ENCODE data around the gene RGS3. TPM values are rescaled to one million over a fixed set of nuclear protein-coding genes. Genes with fewer than 3 reads are reported as not detected.

The RGS3 gene
- total RNA-seq, 4 donors from 2014 or later, result 16.2 to 75.6 (median 54.9) TPM

- TF ChIP-seq POLR2A (IDR thresholded peaks at IDR 0.05), result no peak
- no peak for TF ChIP-seq CTCF (IDR thresholded peaks at IDR 0.05)
- intact Hi-C loops (cut with DNase I; ENCODE audit: low total_unique reads), result no loop called here
- Histone ChIP-seq H3K9me3 (no peaks in the 10 kb centered on the region), H3K4me3 (no peak overlapping the region), H3K36me3 (no peaks in the 10 kb centered on the region), H3K27ac (no peak overlapping the region), H3K4me1 (no peaks in the 10 kb centered on the region), H3K27me3 (no peaks in the 10 kb centered on the region)
- DNase-seq, result no peak
Measured at GRCh38 chr9:113514748-113515147, 51.2 kb downstream of the RGS3 start.

- no peaks in the 10 kb centered on the region for H3K36me3 ChIP-seq
- H3K27ac ChIP-seq, result no peak overlapping the region
- DNase-seq, result no peak
- no peaks in the 10 kb centered on the region for H3K9me3 ChIP-seq
- H3K4me3 ChIP-seq, result no peak overlapping the region
- no peaks in the 10 kb centered on the region for H3K27me3 ChIP-seq
- H3K4me1 ChIP-seq, result no peaks in the 10 kb centered on the region
- TF ChIP-seq CTCF (IDR thresholded peaks at IDR 0.05) (no peak), POLR2A (IDR thresholded peaks at IDR 0.05) (no peak)
- intact Hi-C loops (cut with DNase I; ENCODE audit: low total_unique reads), result no loop called here
Measured at GRCh38 chr9:113515862-113516261, 52.3 kb downstream of the RGS3 start.

- Histone ChIP-seq H3K27me3 (no peaks in the 10 kb centered on the region), H3K9me3 (no peaks in the 10 kb centered on the region), H3K4me3 (no peak overlapping the region), H3K36me3 (no peaks in the 10 kb centered on the region), H3K27ac (no peak overlapping the region), H3K4me1 (no peaks in the 10 kb centered on the region)
- intact Hi-C loops (cut with DNase I; ENCODE audit: low total_unique reads), result no loop called here
- TF ChIP-seq CTCF (IDR thresholded peaks at IDR 0.05), result no peak
- TF ChIP-seq POLR2A (IDR thresholded peaks at IDR 0.05), result no peak
- DNase-seq, result no peak
Measured at GRCh38 chr9:113516840-113517577, 53.5 kb downstream of the RGS3 start.

GRCh38 chr9:113519426-113520108 is 56.0 kb downstream of the RGS3 start:
- no peaks in the 10 kb centered on the region for H3K9me3 ChIP-seq
- intact Hi-C loops (cut with DNase I; ENCODE audit: low total_unique reads), result no loop called here
- H3K36me3 ChIP-seq, result no peaks in the 10 kb centered on the region
- TF ChIP-seq CTCF (IDR thresholded peaks at IDR 0.05) (no peak), POLR2A (IDR thresholded peaks at IDR 0.05) (no peak)
- peak overlapping the region in 1 of 2 donors; percentile 7 for H3K27ac ChIP-seq
- DNase-seq, result no peak
- no peak overlapping the region for H3K4me3 ChIP-seq
- peaks cover 0 to 5% of the 10 kb centered on the region in 2 donors for H3K4me1 ChIP-seq
- H3K27me3 ChIP-seq, result no peaks in the 10 kb centered on the region

GRCh38 chr9:113520109-113520642 is 56.6 kb downstream of the RGS3 start:
- no peaks in the 10 kb centered on the region for H3K36me3 ChIP-seq
- intact Hi-C loops (cut with DNase I; ENCODE audit: low total_unique reads), result no loop called here
- H3K4me3 ChIP-seq, result no peak overlapping the region
- no peaks in the 10 kb centered on the region for H3K27me3 ChIP-seq
- H3K9me3 ChIP-seq, result no peaks in the 10 kb centered on the region
- no peak for TF ChIP-seq POLR2A (IDR thresholded peaks at IDR 0.05)
- TF ChIP-seq CTCF (IDR thresholded peaks at IDR 0.05), result no peak
- DNase-seq, result no peak
- H3K27ac ChIP-seq, result no peak overlapping the region
- H3K4me1 ChIP-seq, result peaks cover 0 to 10% of the 10 kb centered on the region in 2 donors
